ENCODE data around the gene TCERG1L. TPM values are rescaled to one million over a fixed set of nuclear protein-coding genes. Genes with fewer than 3 reads are reported as not detected.

Gene TCERG1L
- polyA plus RNA-seq, 3 donors = 0.03 to 0.16 TPM; not detected in 1

GRCh38 chr10:131063311-131063710 is 248.2 kb downstream of the TCERG1L start:
- 71 to 84% (median 78%) methylated on average over 2 of the region's 2 CpGs for WGBS, 3 donors

GRCh38 chr10:131062621-131063260 is 248.8 kb downstream of the TCERG1L start:
- 70 to 82% (median 78%) methylated on average over 10 of the region's 10 CpGs for WGBS, 3 donors
- no peak overlapping the region for H3K27ac ChIP-seq (ENCODE audit: low read depth, low read length)

More at GRCh38 chr10:131063311-131063710, 248.2 kb downstream of the TCERG1L start:
- H3K27ac ChIP-seq (ENCODE audit: low read depth, low read length) = no peak overlapping the region

- 60 to 79% (median 76%) methylated on average over 11 of the region's 11 CpGs for WGBS, 3 donors
- H3K27ac ChIP-seq (ENCODE audit: low read depth, low read length) = no peak overlapping the region
These were observed 250.3 kb downstream of the TCERG1L start for GRCh38 chr10:131061216-131061615.

GRCh38 chr10:131059881-131060280 is 251.6 kb downstream of the TCERG1L start:
- H3K27ac ChIP-seq (ENCODE audit: low read depth, low read length) = no peak overlapping the region
- 93 to 96% (median 94%) methylated on average over 6 of the region's 6 CpGs for WGBS, 3 donors

GRCh38 chr10:131058799-131059198 is 252.7 kb downstream of the TCERG1L start:
- 84 to 88% (median 87%) methylated on average over 3 of the region's 3 CpGs for WGBS, 3 donors
- H3K27ac ChIP-seq (ENCODE audit: low read depth, low read length) = no peak overlapping the region

- no peak overlapping the region for H3K27ac ChIP-seq (ENCODE audit: low read depth, low read length)
- WGBS, 3 donors = 82 to 91% (median 89%) methylated on average over 8 of the region's 8 CpGs
These were observed 254.7 kb downstream of the TCERG1L start for GRCh38 chr10:131056781-131057180.

GRCh38 chr10:131056091-131056579 is 255.4 kb downstream of the TCERG1L start:
- no peak overlapping the region for H3K27ac ChIP-seq (ENCODE audit: low read depth, low read length)
- 65 to 77% (median 73%) methylated on average over 12 of the region's 12 CpGs for WGBS, 3 donors

- no peak overlapping the region for H3K27ac ChIP-seq (ENCODE audit: low read depth, low read length)
- WGBS, 3 donors = 80 to 81% (median 81%) methylated on average over 9 of the region's 9 CpGs
These were observed 256.1 kb downstream of the TCERG1L start for GRCh38 chr10:131055437-131055836.

GRCh38 chr10:131053192-131053591 is 258.3 kb downstream of the TCERG1L start:
- WGBS, 3 donors = 64 to 79% (median 72%) methylated on average over 2 of the region's 2 CpGs
- no peak overlapping the region for H3K27ac ChIP-seq (ENCODE audit: low read depth, low read length)

- no peak overlapping the region for H3K27ac ChIP-seq (ENCODE audit: low read depth, low read length)
- 73 to 78% (median 77%) methylated on average over 10 of the region's 10 CpGs for WGBS, 3 donors
These were observed 261.3 kb downstream of the TCERG1L start for GRCh38 chr10:131050162-131050766.

GRCh38 chr10:131049016-131049415 is 262.5 kb downstream of the TCERG1L start:
- no peak overlapping the region for H3K27ac ChIP-seq (ENCODE audit: low read depth, low read length)
- WGBS, 3 donors = 19 to 31% (median 27%) methylated on average over 3 of the region's 3 CpGs

GRCh38 chr10:131048606-131049005 is 262.9 kb downstream of the TCERG1L start:
- WGBS, 3 donors = 29 to 40% (median 30%) methylated on average over 12 of the region's 12 CpGs
- no peak overlapping the region for H3K27ac ChIP-seq (ENCODE audit: low read depth, low read length)

- WGBS, 3 donors = 60 to 75% (median 69%) methylated on average over 5 of the region's 5 CpGs
- no peak overlapping the region for H3K27ac ChIP-seq (ENCODE audit: low read depth, low read length)
These were observed 264.0 kb downstream of the TCERG1L start for GRCh38 chr10:131047501-131047900.

GRCh38 chr10:131046194-131046593 is 265.3 kb downstream of the TCERG1L start:
- 80 to 89% (median 81%) methylated on average over 10 of the region's 10 CpGs for WGBS, 3 donors
- no peak overlapping the region for H3K27ac ChIP-seq (ENCODE audit: low read depth, low read length)

- 69 to 82% (median 81%) methylated on average over 14 of the region's 14 CpGs for WGBS, 3 donors
- H3K27ac ChIP-seq (ENCODE audit: low read depth, low read length) = no peak overlapping the region
These were observed 267.0 kb downstream of the TCERG1L start for GRCh38 chr10:131044379-131045111.

- 46 to 73% (median 62%) methylated on average over 7 to 9 of the region's 10 CpGs for WGBS, 3 donors
These were observed 268.4 kb downstream of the TCERG1L start for GRCh38 chr10:131043039-131043691.

More at GRCh38 chr10:131043039-131043691, 268.4 kb downstream of the TCERG1L start:
- H3K27ac ChIP-seq (ENCODE audit: low read depth, low read length) = no peak overlapping the region

All from adipose tissue (tissue), 3 donors.